ENCODE data around the gene FCRL3. TPM values are rescaled to one million over a fixed set of nuclear protein-coding genes. Genes with fewer than 3 reads are reported as not detected.

Gene FCRL3
- total RNA-seq, 1 experiment from 2014 or later = not detected

- H3K27ac ChIP-seq (ENCODE audit: low read length) = no peak overlapping the region
- H3K36me3 ChIP-seq (ENCODE audit: control insufficient read depth, insufficient read depth, low read length) = no peaks in the 10 kb centered on the region
- ATAC-seq (no peak), DNase-seq (ENCODE audit: low read depth, low spot score) (no peak)
- in situ Hi-C loops (cut with HindIII; ENCODE audit: low pct_unique_long_range_greater_than_20kb, low sequenced_read_pairs) = no loop called here
- ChIA-PET CTCF (no interaction called here), POLR2A (no interaction called here)
- H3K4me3 ChIP-seq (ENCODE audit: low read depth in 2 of 2, low read length in 2 of 2) = no peak overlapping the region
- H3K9me3 ChIP-seq (ENCODE audit: control insufficient read depth, insufficient read depth, low read depth, low read length) = no peaks in the 10 kb centered on the region
- no peaks in the 10 kb centered on the region for H3K27me3 ChIP-seq (ENCODE audit: control insufficient read depth, insufficient read depth, low read length)
- no peaks in the 10 kb centered on the region for H3K4me1 ChIP-seq (ENCODE audit: control insufficient read depth, insufficient read depth, low read length)
- intact Hi-C loops (cut with micrococcal nuclease; ENCODE audit: unreplicated experiment) = no loop called here
- no TSS peak for BruUV-seq (replicated peaks)
- no peak for TF ChIP-seq CTCF (IDR thresholded peaks at IDR 0.05)
- TF ChIP-seq TCF7L2 (IDR thresholded peaks at IDR 0.05; ENCODE audit: low read depth, low read length) = no peak
- TF ChIP-seq SIN3A (IDR thresholded peaks at IDR 0.05; ENCODE audit: borderline replicate concordance, insufficient read depth, low read depth, low read length) = no peak
- no peak for TF ChIP-seq POLR2AphosphoS5 (IDR thresholded peaks at IDR 0.05; ENCODE audit: low read depth, low read length)
- no peak for TF ChIP-seq REST (IDR thresholded peaks at IDR 0.05; ENCODE audit: insufficient read depth in 1 of 2, low read depth in 2 of 2, low read length in 1 of 2)
Observed at GRCh38 chr1:157678721-157679120, 21.8 kb downstream of the FCRL3 start.

- H3K4me1 ChIP-seq (ENCODE audit: control insufficient read depth, insufficient read depth, low read length) = no peaks in the 10 kb centered on the region
- no TSS peak for BruUV-seq (replicated peaks)
- intact Hi-C loops (cut with micrococcal nuclease; ENCODE audit: unreplicated experiment) = no loop called here
- no peak overlapping the region for H3K27ac ChIP-seq (ENCODE audit: low read length)
- ChIA-PET CTCF (no interaction called here), POLR2A (no interaction called here)
- H3K27me3 ChIP-seq (ENCODE audit: control insufficient read depth, insufficient read depth, low read length) = no peaks in the 10 kb centered on the region
- TF ChIP-seq POLR2AphosphoS5 (IDR thresholded peaks at IDR 0.05; ENCODE audit: low read depth, low read length) (no peak), SIN3A (IDR thresholded peaks at IDR 0.05; ENCODE audit: borderline replicate concordance, insufficient read depth, low read depth, low read length) (no peak), REST (IDR thresholded peaks at IDR 0.05; ENCODE audit: insufficient read depth in 1 of 2, low read depth in 2 of 2, low read length in 1 of 2) (no peak), CTCF (IDR thresholded peaks at IDR 0.05) (no peak), TCF7L2 (IDR thresholded peaks at IDR 0.05; ENCODE audit: low read depth, low read length) (no peak)
- H3K36me3 ChIP-seq (ENCODE audit: control insufficient read depth, insufficient read depth, low read length) = no peaks in the 10 kb centered on the region
- H3K9me3 ChIP-seq (ENCODE audit: control insufficient read depth, insufficient read depth, low read depth, low read length) = no peaks in the 10 kb centered on the region
- no peak overlapping the region for H3K4me3 ChIP-seq (ENCODE audit: low read depth in 2 of 2, low read length in 2 of 2)
- DNase-seq (ENCODE audit: low read depth, low spot score) = no peak
- in situ Hi-C loops (cut with HindIII; ENCODE audit: low pct_unique_long_range_greater_than_20kb, low sequenced_read_pairs) = no loop called here
- no peak for ATAC-seq
Observed at GRCh38 chr1:157673008-157673407, 27.6 kb downstream of the FCRL3 start.
